Liver (tissue), 3 donors: ENCODE results near the gene MFAP3L.

ENCODE experiments used
- EGR1 ChIP-seq, 2 donors: IDR thresholded peaks; 2 replicates each; pipeline ENCODE4 v1.6.1; 2016 to 2018; ENCODE audit warnings: antibody characterized with exemption in 2 of 2, low read depth in 2 of 2
- FOXA1 ChIP-seq: IDR thresholded peaks from 2 replicates; pipeline ENCODE4 v1.6.1; 2016; ENCODE audit warnings: antibody characterized with exemption
- RAD21 ChIP-seq, 2 donors: IDR thresholded peaks; 2 replicates each; pipeline ENCODE4 v1.6.1; 2016; ENCODE audit warnings: antibody characterized with exemption in 2 of 2, mild to moderate bottlenecking in 2 of 2
- TAF1 ChIP-seq: conservative IDR thresholded peaks from 2 replicates; pipeline ENCODE4 v1.6.1; 2016; ENCODE audit warnings: antibody characterized with exemption, mild to moderate bottlenecking
- TF ChIP-seq, protein P1 (sequence below): fragments of 150-350 bp; IDR thresholded peaks from 2 replicates; pipeline ENCODE4 v1.5.1; 2017; ENCODE audit warnings: improper control_type of control experiment, low read depth, low read length; ENCODE audit not compliant: missing input control
- donor health status: healthy.
- donor health status: healthy.

- TF ChIP-seq, protein P1, sequence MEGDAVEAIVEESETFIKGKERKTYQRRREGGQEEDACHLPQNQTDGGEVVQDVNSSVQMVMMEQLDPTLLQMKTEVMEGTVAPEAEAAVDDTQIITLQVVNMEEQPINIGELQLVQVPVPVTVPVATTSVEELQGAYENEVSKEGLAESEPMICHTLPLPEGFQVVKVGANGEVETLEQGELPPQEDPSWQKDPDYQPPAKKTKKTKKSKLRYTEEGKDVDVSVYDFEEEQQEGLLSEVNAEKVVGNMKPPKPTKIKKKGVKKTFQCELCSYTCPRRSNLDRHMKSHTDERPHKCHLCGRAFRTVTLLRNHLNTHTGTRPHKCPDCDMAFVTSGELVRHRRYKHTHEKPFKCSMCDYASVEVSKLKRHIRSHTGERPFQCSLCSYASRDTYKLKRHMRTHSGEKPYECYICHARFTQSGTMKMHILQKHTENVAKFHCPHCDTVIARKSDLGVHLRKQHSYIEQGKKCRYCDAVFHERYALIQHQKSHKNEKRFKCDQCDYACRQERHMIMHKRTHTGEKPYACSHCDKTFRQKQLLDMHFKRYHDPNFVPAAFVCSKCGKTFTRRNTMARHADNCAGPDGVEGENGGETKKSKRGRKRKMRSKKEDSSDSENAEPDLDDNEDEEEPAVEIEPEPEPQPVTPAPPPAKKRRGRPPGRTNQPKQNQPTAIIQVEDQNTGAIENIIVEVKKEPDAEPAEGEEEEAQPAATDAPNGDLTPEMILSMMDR, result no peak
- no peak for TF ChIP-seq TAF1
- no peak for TF ChIP-seq RAD21 (IDR thresholded peaks at IDR 0.05)
- TF ChIP-seq EGR1 (IDR thresholded peaks at IDR 0.05; ENCODE audit: low read depth in 2 of 2), result no peak
- TF ChIP-seq FOXA1, result no peak
These were observed 41.5 kb downstream of the MFAP3L start for GRCh38 chr4:169984745-169985144.
